IMR-90 (cell line): ENCODE data around the gene UCP2. TPM values are rescaled to one million over a fixed set of nuclear protein-coding genes. Genes with fewer than 3 reads are reported as not detected.

ENCODE experiments used
- ATAC-seq: fragments of 200-7000 bp; cut with Tn5 transposase; 2 replicates; pipeline ENCODE4 v1.9.1; 2020; ENCODE audit warnings: low read depth, mild to moderate bottlenecking, moderate library complexity
- BruUV-seq: library from RNA; stranded (reverse); fragments of 400-500 nt; replicated peaks from 2 replicates; lab custom pipeline; 2021; lab: Mats Ljungman, UMichigan
- CTCF ChIA-PET: fragments of 300-600 bp; formaldehyde crosslinking; extraction: SDS; loops from one replicate; lab custom pipeline; 2021; ENCODE audit warnings: antibody characterized with exemption; lab: Yijun Ruan, JAX
- POLR2A ChIA-PET: fragments of 300-600 bp; sonication (Branson Sonifier 250); formaldehyde crosslinking; loops from one replicate; lab custom pipeline; 2022; ENCODE audit warnings: antibody characterized with exemption; ENCODE audit not compliant: unreplicated experiment; lab: Charles Lee
- DNase-seq: peaks from one replicate; pipeline ENCODE4 v3.0.0; 2013
- H2AFZ ChIP-seq: replicated peaks from 2 replicates; pipeline ENCODE3; 2013; ENCODE audit warnings: low read length, mild to moderate bottlenecking; ENCODE audit not compliant: poor library complexity
- H2AK5ac ChIP-seq: 2 replicates; pipeline ENCODE4 v1.6.1; 2013; ENCODE audit warnings: low read depth, low read length, inconsistent platforms
- H2AK9ac ChIP-seq: replicated peaks from 2 replicates; pipeline ENCODE3; 2013; ENCODE audit warnings: mild to moderate bottlenecking, low read depth, low read length, moderate library complexity; ENCODE audit not compliant: poor library complexity
- H2BK120ac ChIP-seq: 2 replicates; pipeline ENCODE4 v1.6.1; 2013; ENCODE audit warnings: low read depth, low read length, inconsistent platforms
- H2BK15ac ChIP-seq: 3 replicates; pipeline ENCODE4 v1.6.1; 2013; ENCODE audit warnings: low read depth, low read length, inconsistent platforms
- H2BK20ac ChIP-seq: 2 replicates; pipeline ENCODE4 v1.6.1; 2013; ENCODE audit warnings: low read depth, mild to moderate bottlenecking, inconsistent platforms, low read length, moderate library complexity
- H2BK5ac ChIP-seq: 2 replicates; pipeline ENCODE4 v1.6.1; 2013; ENCODE audit warnings: mild to moderate bottlenecking, low read depth, low read length, inconsistent platforms; ENCODE audit not compliant: poor library complexity, severe bottlenecking
- H3K14ac ChIP-seq: replicated peaks from 2 replicates; pipeline ENCODE4 v1.6.1; 2013; ENCODE audit warnings: low read depth, low read length, inconsistent platforms
- H3K18ac ChIP-seq: 2 replicates; pipeline ENCODE4 v1.6.1; 2013; ENCODE audit warnings: low read depth, low read length, control low read depth
- H3K23ac ChIP-seq: 2 replicates; pipeline ENCODE4 v1.6.1; 2013; ENCODE audit warnings: low read depth, low read length, inconsistent platforms
- H3K27ac ChIP-seq: 2 replicates; pipeline ENCODE4 v1.5.1; 2013; ENCODE audit warnings: mild to moderate bottlenecking, control low read depth, low read length; ENCODE audit not compliant: insufficient read depth
- H3K27me3 ChIP-seq: 2 replicates; pipeline ENCODE4 v1.6.1; 2013; ENCODE audit warnings: low read length; ENCODE audit not compliant: control insufficient read depth, insufficient read depth
- H3K36me3 ChIP-seq: 2 replicates; pipeline ENCODE4 v1.6.1; 2013; ENCODE audit warnings: low read length, mixed read lengths; ENCODE audit not compliant: control insufficient read depth, insufficient read depth
- H3K4ac ChIP-seq: 2 replicates; pipeline ENCODE4 v1.6.1; 2013; ENCODE audit warnings: low read depth, low read length, inconsistent platforms
- H3K4me1 ChIP-seq: 2 replicates; pipeline ENCODE4 v1.6.1; 2013; ENCODE audit warnings: low read length, mixed read lengths; ENCODE audit not compliant: control insufficient read depth, insufficient read depth
- H3K4me2 ChIP-seq: 2 replicates; pipeline ENCODE4 v1.6.1; 2013; ENCODE audit warnings: low read depth, mild to moderate bottlenecking, control low read depth, low read length, moderate library complexity
- H3K4me3 ChIP-seq: 2 replicates; pipeline ENCODE4 v1.5.1; 2013; ENCODE audit warnings: low read depth, mild to moderate bottlenecking, control low read depth, low read length, moderate library complexity; ENCODE audit not compliant: insufficient read depth
- H3K56ac ChIP-seq: 2 replicates; pipeline ENCODE4 v1.6.1; 2013; ENCODE audit warnings: low read length, inconsistent platforms; ENCODE audit not compliant: insufficient read depth; ENCODE audit errors: extremely low read depth
- H3K79me1 ChIP-seq, 2 experiments: 2 replicates each; pipeline ENCODE4 v1.6.1; 2013; ENCODE audit warnings: low read length in 2 of 2, inconsistent platforms in 1 of 2, low read depth in 1 of 2
- H3K9ac ChIP-seq: 2 replicates; pipeline ENCODE4 v1.6.1; 2013; ENCODE audit warnings: low read depth, low read length, control low read depth
- H3K9me1 ChIP-seq: 2 replicates; pipeline ENCODE4 v1.6.1; 2013; ENCODE audit warnings: low read length, inconsistent platforms; ENCODE audit not compliant: insufficient read depth
- H3K9me3 ChIP-seq: 2 replicates; pipeline ENCODE4 v1.6.1; 2013; ENCODE audit warnings: low read length; ENCODE audit not compliant: control insufficient read depth, insufficient read depth
- H4K20me1 ChIP-seq: 2 replicates; pipeline ENCODE4 v1.6.1; 2013; ENCODE audit warnings: low read length, inconsistent platforms; ENCODE audit not compliant: insufficient read depth
- H4K5ac ChIP-seq: 2 replicates; pipeline ENCODE4 v1.6.1; 2013; ENCODE audit warnings: mild to moderate bottlenecking, low read depth, low read length, control low read depth
- H4K8ac ChIP-seq, 2 experiments: 2 replicates each; pipeline ENCODE4 v1.6.1; 2013; ENCODE audit warnings: low read depth in 2 of 2, low read length in 2 of 2, control low read depth in 1 of 2, inconsistent platforms in 1 of 2
- H4K91ac ChIP-seq: 2 replicates; pipeline ENCODE4 v1.6.1; 2013; ENCODE audit warnings: low read depth, low read length, inconsistent platforms; ENCODE audit not compliant: insufficient read depth
- CEBPB ChIP-seq: IDR thresholded peaks from 2 replicates; pipeline ENCODE4 v1.6.1; 2012; ENCODE audit warnings: low read depth, low read length, improper control_type of control experiment
- CHD1 ChIP-seq: IDR thresholded peaks from 2 replicates; pipeline ENCODE4 v1.6.1; 2012; ENCODE audit warnings: low read depth, low read length, improper control_type of control experiment
- ELK1 ChIP-seq: fragments of 150-350 bp; IDR thresholded peaks from 2 replicates; pipeline ENCODE4 v1.6.1; 2016; ENCODE audit warnings: low read depth, mild to moderate bottlenecking, low read length, moderate library complexity, borderline replicate concordance
- POLR2A ChIP-seq: IDR thresholded peaks from 2 replicates; pipeline ENCODE4 v1.6.1; 2012; ENCODE audit warnings: mild to moderate bottlenecking, low read depth, low read length
- RAD21 ChIP-seq: IDR thresholded peaks from 2 replicates; pipeline ENCODE4 v1.6.1; 2012; ENCODE audit warnings: low read length, improper control_type of control experiment
- RCOR1 ChIP-seq: IDR thresholded peaks from 2 replicates; pipeline ENCODE4 v1.6.1; 2012; ENCODE audit warnings: mild to moderate bottlenecking, low read length, improper control_type of control experiment; ENCODE audit not compliant: insufficient replicate concordance
- RFX5 ChIP-seq: IDR thresholded peaks from 2 replicates; pipeline ENCODE4 v1.8.0; 2012; ENCODE audit warnings: low read depth, mild to moderate bottlenecking, low read length, moderate library complexity
- SMC3 ChIP-seq: fragments of 150-350 bp; IDR thresholded peaks from 2 replicates; pipeline ENCODE4 v1.6.1; 2016; ENCODE audit warnings: low read depth, mild to moderate bottlenecking, antibody characterized with exemption, low read length, moderate library complexity
- WGBS, 2 experiments: methylation state at CpG; one replicate each; pipeline versions ENCODE4 v1.1.5 to v1.1.7; 2013; ENCODE audit warnings: missing lambda C conversion rate in 2 of 2; ENCODE audit not compliant: insufficient read length in 1 of 2; ENCODE audit errors: extremely low coverage in 2 of 2; 5-methylcytosine and 5-hydroxymethylcytosine counted together
- dilution Hi-C: fragments of 300-500 bp; cut with HindIII; formaldehyde crosslinking; loops from one replicate; pipeline ENCODE4 v1.14.3; 2018; ENCODE audit warnings: low sequenced_read_pairs; ENCODE audit not compliant: unreplicated experiment
- in situ Hi-C: fragments of 300-500 bp; cut with MboI; formaldehyde crosslinking; loops from 3 replicates; pipeline ENCODE4 v1.14.3; 2019; ENCODE audit warnings: low sequenced_read_pairs, inconsistent platforms, mixed read lengths
- intact Hi-C: fragments of 100-400 bp; cut with micrococcal nuclease; formaldehyde crosslinking; loops from 2 replicates; pipeline ENCODE4 v1.10.0; 2022
- polyA plus RNA-seq, 3 experiments: library from polyadenylated mRNA; depleted of rRNA; stranded (reverse); fragments of >200 nt; gene quantifications; 2 replicates each; pipeline ENCODE4 v1.2.3, GENCODE V29; 2012; ENCODE audit warnings: low replicate concordance in 1 of 3
- total RNA-seq: library from RNA; depleted of rRNA; stranded (reverse); fragments of >200 nt; gene quantifications from 2 replicates; pipeline ENCODE4 v1.2.3, GENCODE V29; 2012
- TF ChIP-seq, protein P1 (sequence below): fragments of 150-350 bp; IDR thresholded peaks from 2 replicates; pipeline ENCODE4 v1.6.1; 2017; ENCODE audit warnings: mild to moderate bottlenecking, antibody characterized with exemption, low read length, low read depth

UCP2 gene
- total and polyA plus RNA-seq, 2 of the 4 experiments (the other 2 are of a cell fraction): 2.0 to 11.9 TPM

DNA sequence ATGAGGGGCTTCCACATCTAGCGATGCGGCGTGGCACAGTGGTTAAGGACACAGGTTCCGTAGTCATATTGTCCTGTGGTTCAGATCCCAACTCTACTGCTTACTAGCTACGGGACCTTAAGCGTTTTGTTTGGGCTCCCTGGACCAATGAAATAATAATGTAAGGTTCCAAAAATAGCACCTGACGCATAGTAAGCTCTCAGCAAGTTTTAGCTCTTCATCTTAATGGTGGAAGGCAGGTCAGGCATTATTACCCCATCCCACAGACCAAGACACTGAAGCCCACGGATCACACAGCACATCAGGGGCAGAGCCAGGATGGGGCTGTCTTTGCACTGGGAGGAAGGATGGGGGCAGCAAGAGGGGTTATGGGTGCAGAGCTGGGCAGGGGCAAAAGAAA is 18.8 kb downstream of the UCP2 start:
- H3K27me3 ChIP-seq: no peaks in the 10 kb centered on the region
- no peak overlapping the region for H2BK5ac ChIP-seq
- H3K23ac ChIP-seq: no peak overlapping the region
- POLR2A ChIA-PET: no interaction called here
- H3K4me1 ChIP-seq: no peaks in the 10 kb centered on the region
- H2AFZ ChIP-seq: peak overlapping the region; percentile 84
- no peak overlapping the region for H4K8ac ChIP-seq
- no peak overlapping the region for H2BK120ac ChIP-seq
- intact Hi-C loops (loop anchor here (1.0 to 5.0 kb wide), 4 partner anchors 126 to 485 kb away; partner anchors contain the start of genes C2CD3 and PPME1), dilution Hi-C loops (no loop called here), in situ Hi-C loops (loop anchor here (10.0 kb wide), 1 partner anchor 481 kb away; no protein-coding TSS in a partner anchor)
- ATAC-seq: no peak
- no peaks in the 10 kb centered on the region for H4K20me1 ChIP-seq
- H3K4ac ChIP-seq: peak overlapping the region; percentile 8; the same call in 1 of the 2 replicates
- no peak overlapping the region for H3K4me3 ChIP-seq
- TF ChIP-seq SMC3 (no peak), RFX5 (no peak), CEBPB (no peak), ELK1 (no peak), RCOR1 (no peak), CHD1 (no peak), POLR2A (no peak), RAD21 (no peak)
- TF ChIP-seq, protein P1, sequence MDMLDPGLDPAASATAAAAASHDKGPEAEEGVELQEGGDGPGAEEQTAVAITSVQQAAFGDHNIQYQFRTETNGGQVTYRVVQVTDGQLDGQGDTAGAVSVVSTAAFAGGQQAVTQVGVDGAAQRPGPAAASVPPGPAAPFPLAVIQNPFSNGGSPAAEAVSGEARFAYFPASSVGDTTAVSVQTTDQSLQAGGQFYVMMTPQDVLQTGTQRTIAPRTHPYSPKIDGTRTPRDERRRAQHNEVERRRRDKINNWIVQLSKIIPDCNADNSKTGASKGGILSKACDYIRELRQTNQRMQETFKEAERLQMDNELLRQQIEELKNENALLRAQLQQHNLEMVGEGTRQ: no peak
- H3K36me3 ChIP-seq: no peaks in the 10 kb centered on the region
- no TSS peak for BruUV-seq
- H2BK20ac ChIP-seq: no peak overlapping the region; the same call in 1 of the 2 replicates
- H3K56ac ChIP-seq: no peak overlapping the region
- no peak overlapping the region for H4K5ac ChIP-seq
- H3K9me1 ChIP-seq: no peaks in the 10 kb centered on the region
- no peaks in the 10 kb centered on the region for H3K9me3 ChIP-seq
- H3K9ac ChIP-seq: no peak overlapping the region
- no peak overlapping the region for H3K18ac ChIP-seq
- no peak overlapping the region for H4K91ac ChIP-seq
- no peak overlapping the region for H3K4me2 ChIP-seq
- no peak for DNase-seq
- no peak overlapping the region for H2BK15ac ChIP-seq
- no peaks in the 10 kb centered on the region for H3K79me1 ChIP-seq
- no peak overlapping the region for H3K14ac ChIP-seq
- peak overlapping the region; percentile 46; the same call in 1 of the 2 replicates for H2AK5ac ChIP-seq
- no peak overlapping the region for H2AK9ac ChIP-seq
- CTCF ChIA-PET: interaction anchor here (1.0 to 1.2 kb wide), 3 partner anchors 13 to 207 kb away, joined by 3 to 7 read pairs (median 4); partner anchors contain the start of genes C2CD3, DNAJB13 and PPME1
- no peak overlapping the region for H3K27ac ChIP-seq
- 90% methylated on average over 3 of the region's 8 CpGs; no CpG with 5 or more reads in 1 of the 2 experiments for WGBS, 2 experiments
